Panc1 (cell line): ENCODE measurements around the gene FRMD1. TPM values are rescaled to one million over a fixed set of nuclear protein-coding genes. Genes with fewer than 3 reads are reported as not detected.
A peak's percentile ranks its signal among the peaks of the same experiment; 100 is the strongest.

Experiments used
- ATAC-seq: fragments of 200-7000 bp; cut with Tn5 transposase; 2 replicates; pipeline ENCODE4 v1.9.1; 2020; ENCODE audit warnings: mild to moderate bottlenecking, moderate library complexity
- Bru-seq: library from RNA; stranded (reverse); fragments of 400-500 nt; gene quantifications from one replicate; lab custom pipeline; 2021; lab: Mats Ljungman, UMichigan
- BruChase-seq, 2 experiments: library from RNA; stranded (reverse); fragments of 400-500 nt; gene quantifications; one replicate each; lab custom pipeline; 2021; lab: Mats Ljungman, UMichigan
- BruUV-seq: library from RNA; stranded (reverse); fragments of 400-500 nt; replicated peaks from 2 replicates; lab custom pipeline; 2021; lab: Mats Ljungman, UMichigan
- CTCF ChIA-PET: fragments of 300-600 bp; sonication (Branson Sonifier 250); formaldehyde crosslinking; loops from one replicate; lab custom pipeline; 2022; ENCODE audit warnings: antibody characterized with exemption; lab: Charles Lee
- POLR2A ChIA-PET: fragments of 300-600 bp; sonication (Branson Sonifier 250); formaldehyde crosslinking; loops from one replicate; lab custom pipeline; 2022; ENCODE audit warnings: antibody characterized with exemption; lab: Charles Lee
- DNase-seq: peaks from one replicate; pipeline ENCODE4 v3.0.0-alpha.2; 2010; ENCODE audit warnings: low read depth, low spot score
- H3K27ac ChIP-seq: 2 replicates; pipeline ENCODE4 v1.5.1; 2011; ENCODE audit warnings: mild to moderate bottlenecking, low read length, inconsistent platforms
- H3K27me3 ChIP-seq: fragments of 200-500 bp; sonication (Bioruptor generic); 2 replicates; pipeline ENCODE4 v1.6.0; 2014; ENCODE audit warnings: low read length, inconsistent platforms; ENCODE audit not compliant: control insufficient read depth, insufficient read depth
- H3K36me3 ChIP-seq: fragments of 200-500 bp; sonication (Bioruptor generic); 2 replicates; pipeline ENCODE4 v1.5.1; 2014; ENCODE audit warnings: inconsistent platforms, mild to moderate bottlenecking, low read length, moderate library complexity; ENCODE audit not compliant: control insufficient read depth, insufficient read depth
- H3K4me1 ChIP-seq: 2 replicates; pipeline ENCODE4 v1.5.1; 2011; ENCODE audit warnings: inconsistent platforms, mild to moderate bottlenecking, low read length, moderate library complexity; ENCODE audit not compliant: control insufficient read depth, insufficient read depth
- H3K4me3 ChIP-seq, 2 experiments: 2 replicates each; pipeline ENCODE4 v1.5.1; 2011 to 2012; ENCODE audit warnings: low read depth in 2 of 2, low read length in 2 of 2, mild to moderate bottlenecking in 2 of 2, inconsistent platforms in 1 of 2, moderate library complexity in 1 of 2
- H3K9me3 ChIP-seq: fragments of 200-500 bp; sonication (Bioruptor generic); 2 replicates; pipeline ENCODE4 v1.5.1; 2014; ENCODE audit warnings: low read depth, mild to moderate bottlenecking, inconsistent platforms, low read length, moderate library complexity; ENCODE audit not compliant: control insufficient read depth, insufficient read depth
- POLR2AphosphoS5 ChIP-seq: IDR thresholded peaks from 2 replicates; pipeline ENCODE4 v1.6.1; 2012; ENCODE audit warnings: mild to moderate bottlenecking, low read depth, low read length, moderate library complexity
- REST ChIP-seq, 2 experiments: IDR thresholded peaks; 2 replicates each; pipeline ENCODE4 v1.6.1; 2011 to 2012; ENCODE audit warnings: low read depth in 2 of 2, control low read depth in 1 of 2, low read length in 1 of 2, mild to moderate bottlenecking in 1 of 2, moderate library complexity in 1 of 2; ENCODE audit not compliant: insufficient read depth in 1 of 2
- SIN3A ChIP-seq: IDR thresholded peaks from 2 replicates; pipeline ENCODE4 v1.6.1; 2012; ENCODE audit warnings: low read depth, mild to moderate bottlenecking, low read length, moderate library complexity, borderline replicate concordance; ENCODE audit not compliant: insufficient read depth
- TCF7L2 ChIP-seq: IDR thresholded peaks from 2 replicates; pipeline ENCODE4 v1.6.1; 2011; ENCODE audit warnings: mild to moderate bottlenecking, low read depth, low read length, inconsistent platforms
- in situ Hi-C: cut with HindIII; loops from 2 replicates; pipeline ENCODE4 v1.10.0; 2016; ENCODE audit warnings: low sequenced_read_pairs, low pct_unique_long_range_greater_than_20kb
- intact Hi-C: fragments of 100-400 bp; cut with micrococcal nuclease; formaldehyde crosslinking; loops from one replicate; pipeline ENCODE4 v1.10.0; 2022; ENCODE audit not compliant: unreplicated experiment
- long read RNA-seq: library from polyadenylated mRNA; unstranded; transcript quantifications from one replicate; pipeline ENCODE4 v2.0.0, GENCODE V29; 2021; ENCODE audit not compliant: unreplicated experiment
- polyA plus RNA-seq: library from polyadenylated mRNA; unstranded; fragments of >200 nt; gene quantifications from one replicate; pipeline ENCODE4 v1.2.1, GENCODE V29; 2012; ENCODE audit warnings: missing spikeins; ENCODE audit not compliant: insufficient read length
- total RNA-seq: library from RNA; stranded (reverse); gene quantifications from one replicate; pipeline ENCODE4 v1.2.1, GENCODE V29; 2021; ENCODE audit not compliant: unreplicated experiment
- TF ChIP-seq, protein P1 (sequence below): fragments of 450-650 bp; IDR thresholded peaks from 2 replicates; pipeline ENCODE4 v1.5.1; 2017; ENCODE audit warnings: mild to moderate bottlenecking

The FRMD1 gene
- total RNA-seq (0.15 TPM), Bru-seq, nascent RNA (percentile 7 among the genes with signal in this experiment), BruChase-seq, experiment 1, labeled RNA remaining after a 2-hour chase (percentile 4 among the genes with signal in this experiment), BruChase-seq, experiment 2, labeled RNA remaining after a 6-hour chase (percentile 2 among the genes with signal in this experiment)
- not detected for polyA plus RNA-seq
- long read RNA-seq: 0 reads

DNA sequence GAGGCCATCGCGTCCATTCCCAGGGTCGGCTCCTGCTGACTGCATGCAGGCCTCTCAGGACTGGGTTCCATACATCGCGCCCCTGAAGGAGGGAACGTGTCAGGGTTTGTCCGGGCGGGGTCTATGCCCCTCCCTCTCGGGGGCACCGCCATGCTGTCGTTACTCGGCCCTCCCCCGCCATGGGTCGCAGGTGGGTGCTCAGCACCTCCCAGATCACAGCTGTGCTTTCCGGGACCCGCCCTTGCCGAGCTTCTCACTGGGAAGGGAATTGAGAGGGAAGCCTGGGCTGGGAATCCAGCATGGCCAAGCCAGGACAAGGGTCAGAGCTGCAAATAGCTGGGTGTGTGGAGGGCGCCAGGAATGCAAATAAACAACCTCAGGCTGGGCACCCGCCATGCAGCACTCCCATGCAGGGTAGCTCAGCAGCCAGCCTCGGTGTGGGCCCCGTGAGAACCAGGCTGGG, at the start of gene FRMD1:
TSS of gene FRMD1 (minus strand) at position 270 of the 463 bp plus-strand sequence. CDS start at position 152, 118 bp downstream.
- H3K36me3 ChIP-seq: no peaks in the 10 kb centered on the region
- ChIA-PET CTCF (no interaction called here), POLR2A (no interaction called here)
- DNase-seq (no peak), ATAC-seq (no peak)
- TF ChIP-seq POLR2AphosphoS5 (no peak), TCF7L2 (no peak), SIN3A (no peak), REST (IDR thresholded peaks at IDR 0.05; ENCODE audit: insufficient read depth in 1 of 2, low read depth in 2 of 2, low read length in 1 of 2) (no peak)
- TF ChIP-seq, protein P1, sequence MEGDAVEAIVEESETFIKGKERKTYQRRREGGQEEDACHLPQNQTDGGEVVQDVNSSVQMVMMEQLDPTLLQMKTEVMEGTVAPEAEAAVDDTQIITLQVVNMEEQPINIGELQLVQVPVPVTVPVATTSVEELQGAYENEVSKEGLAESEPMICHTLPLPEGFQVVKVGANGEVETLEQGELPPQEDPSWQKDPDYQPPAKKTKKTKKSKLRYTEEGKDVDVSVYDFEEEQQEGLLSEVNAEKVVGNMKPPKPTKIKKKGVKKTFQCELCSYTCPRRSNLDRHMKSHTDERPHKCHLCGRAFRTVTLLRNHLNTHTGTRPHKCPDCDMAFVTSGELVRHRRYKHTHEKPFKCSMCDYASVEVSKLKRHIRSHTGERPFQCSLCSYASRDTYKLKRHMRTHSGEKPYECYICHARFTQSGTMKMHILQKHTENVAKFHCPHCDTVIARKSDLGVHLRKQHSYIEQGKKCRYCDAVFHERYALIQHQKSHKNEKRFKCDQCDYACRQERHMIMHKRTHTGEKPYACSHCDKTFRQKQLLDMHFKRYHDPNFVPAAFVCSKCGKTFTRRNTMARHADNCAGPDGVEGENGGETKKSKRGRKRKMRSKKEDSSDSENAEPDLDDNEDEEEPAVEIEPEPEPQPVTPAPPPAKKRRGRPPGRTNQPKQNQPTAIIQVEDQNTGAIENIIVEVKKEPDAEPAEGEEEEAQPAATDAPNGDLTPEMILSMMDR: no peak
- no TSS peak for BruUV-seq
- no peaks in the 10 kb centered on the region for H3K27me3 ChIP-seq
- in situ Hi-C loops (no loop called here), intact Hi-C loops (no loop called here)
- peaks cover 13% of the 10 kb centered on the region for H3K4me1 ChIP-seq
- no peak within 1 kb of the TSS for H3K4me3 ChIP-seq
- no peaks in the 10 kb centered on the region for H3K9me3 ChIP-seq
- H3K27ac ChIP-seq: no peak within 1 kb of the TSS

- no peak for ATAC-seq
- Histone ChIP-seq H3K4me1 (peaks cover 6% of the 10 kb centered on the region), H3K4me3 (no peak overlapping the region), H3K9me3 (no peaks in the 10 kb centered on the region), H3K27me3 (no peaks in the 10 kb centered on the region), H3K36me3 (no peaks in the 10 kb centered on the region), H3K27ac (no peak overlapping the region)
- BruUV-seq: no TSS peak
- POLR2A ChIA-PET: no interaction called here
- TF ChIP-seq, protein P1: no peak
- TF ChIP-seq SIN3A (no peak), POLR2AphosphoS5 (no peak), REST (IDR thresholded peaks at IDR 0.05; ENCODE audit: insufficient read depth in 1 of 2, low read depth in 2 of 2, low read length in 1 of 2) (no peak), TCF7L2 (no peak)
- CTCF ChIA-PET: no interaction called here
- in situ Hi-C loops (no loop called here), intact Hi-C loops (no loop called here)
- DNase-seq: no peak
Measured at GRCh38 chr6:168128006-168128630, 49.1 kb upstream of the FRMD1 start.
